ENCODE results near the gene BNC2.

Gene BNC2

GRCh38 chr9:16726029-16726428 is 144.4 kb downstream of the BNC2 start:
- peaks cover 49% of the 10 kb centered on the region for H3K27me3 Mint-ChIP-seq
- peaks cover 11% of the 10 kb centered on the region for H3K4me1 Mint-ChIP-seq
- H3K27ac Mint-ChIP-seq = no peak overlapping the region
- H3K9me3 Mint-ChIP-seq = no peaks in the 10 kb centered on the region
- no peak for DNase-seq
- no peak for ATAC-seq
- H3K4me3 Mint-ChIP-seq = no peak overlapping the region

GRCh38 chr9:16725066-16725465 is 145.4 kb downstream of the BNC2 start:
- no peak for DNase-seq
- Mint-ChIP-seq H3K27ac (no peak overlapping the region), H3K4me3 (no peak overlapping the region), H3K9me3 (no peaks in the 10 kb centered on the region), H3K27me3 (peaks cover 46% of the 10 kb centered on the region), H3K4me1 (peaks cover 11% of the 10 kb centered on the region)
- no peak for ATAC-seq

GRCh38 chr9:16721972-16722371 is 148.5 kb downstream of the BNC2 start:
- H3K4me1 Mint-ChIP-seq = peaks cover 5% of the 10 kb centered on the region
- no peak overlapping the region for H3K4me3 Mint-ChIP-seq
- ATAC-seq (no peak), DNase-seq (no peak)
- H3K9me3 Mint-ChIP-seq = no peaks in the 10 kb centered on the region
- no peak overlapping the region for H3K27ac Mint-ChIP-seq
- H3K27me3 Mint-ChIP-seq = peaks cover 19% of the 10 kb centered on the region

GRCh38 chr9:16720386-16720785 is 150.1 kb downstream of the BNC2 start:
- H3K27ac Mint-ChIP-seq = no peak overlapping the region
- H3K4me1 Mint-ChIP-seq = no peaks in the 10 kb centered on the region
- no peaks in the 10 kb centered on the region for H3K9me3 Mint-ChIP-seq
- DNase-seq (no peak), ATAC-seq (no peak)
- no peak overlapping the region for H3K4me3 Mint-ChIP-seq
- H3K27me3 Mint-ChIP-seq = peaks cover 3% of the 10 kb centered on the region

GRCh38 chr9:16719921-16720320 is 150.5 kb downstream of the BNC2 start:
- H3K4me3 Mint-ChIP-seq = no peak overlapping the region

GRCh38 chr9:16718952-16719351 is 151.5 kb downstream of the BNC2 start:
- no peak overlapping the region for H3K27ac Mint-ChIP-seq
- no peak overlapping the region for H3K4me3 Mint-ChIP-seq
- no peak for DNase-seq
- H3K9me3 Mint-ChIP-seq = no peaks in the 10 kb centered on the region
- ATAC-seq = no peak
- no peaks in the 10 kb centered on the region for H3K27me3 Mint-ChIP-seq
- H3K4me1 Mint-ChIP-seq = no peaks in the 10 kb centered on the region

More at GRCh38 chr9:16719921-16720320, 150.5 kb downstream of the BNC2 start:
- no peak overlapping the region for H3K27ac Mint-ChIP-seq
- no peak for DNase-seq
- no peaks in the 10 kb centered on the region for H3K27me3 Mint-ChIP-seq
- no peak for ATAC-seq
- no peaks in the 10 kb centered on the region for H3K9me3 Mint-ChIP-seq
- H3K4me1 Mint-ChIP-seq = no peaks in the 10 kb centered on the region

GRCh38 chr9:16718296-16718695 is 152.2 kb downstream of the BNC2 start:
- no peaks in the 10 kb centered on the region for H3K9me3 Mint-ChIP-seq
- H3K27ac Mint-ChIP-seq = no peak overlapping the region
- no peak for ATAC-seq
- no peak overlapping the region for H3K4me3 Mint-ChIP-seq
- H3K27me3 Mint-ChIP-seq = no peaks in the 10 kb centered on the region
- no peak for DNase-seq
- H3K4me1 Mint-ChIP-seq = no peaks in the 10 kb centered on the region

- H3K4me1 Mint-ChIP-seq = no peaks in the 10 kb centered on the region
- H3K27ac Mint-ChIP-seq = no peak overlapping the region
- ATAC-seq (no peak), DNase-seq (no peak)
- no peak overlapping the region for H3K4me3 Mint-ChIP-seq
- H3K27me3 Mint-ChIP-seq = no peaks in the 10 kb centered on the region
- no peaks in the 10 kb centered on the region for H3K9me3 Mint-ChIP-seq
These were observed 153.9 kb downstream of the BNC2 start for GRCh38 chr9:16716601-16717000.

- Mint-ChIP-seq H3K27me3 (no peaks in the 10 kb centered on the region), H3K27ac (no peak overlapping the region)
- DNase-seq = no peak
These were observed 155.1 kb downstream of the BNC2 start for GRCh38 chr9:16715404-16715803.

GRCh38 chr9:16712787-16713186 is 157.7 kb downstream of the BNC2 start:
- ATAC-seq (no peak), DNase-seq (no peak)
- Mint-ChIP-seq H3K9me3 (no peaks in the 10 kb centered on the region), H3K4me1 (no peaks in the 10 kb centered on the region), H3K27ac (no peak overlapping the region), H3K27me3 (peaks cover 11% of the 10 kb centered on the region), H3K4me3 (no peak overlapping the region)

More at GRCh38 chr9:16715404-16715803, 155.1 kb downstream of the BNC2 start:
- no peaks in the 10 kb centered on the region for H3K9me3 Mint-ChIP-seq
- H3K4me1 Mint-ChIP-seq = no peaks in the 10 kb centered on the region
- no peak overlapping the region for H3K4me3 Mint-ChIP-seq
- ATAC-seq = no peak

GRCh38 chr9:16710888-16711287 is 159.6 kb downstream of the BNC2 start:
- Mint-ChIP-seq H3K9me3 (no peaks in the 10 kb centered on the region), H3K4me3 (no peak overlapping the region), H3K4me1 (no peaks in the 10 kb centered on the region), H3K27me3 (peaks cover 11% of the 10 kb centered on the region), H3K27ac (no peak overlapping the region)
- no peak for DNase-seq
- no peak for ATAC-seq

- H3K27ac Mint-ChIP-seq = no peak overlapping the region
- H3K27me3 Mint-ChIP-seq = peaks cover 11% of the 10 kb centered on the region
- DNase-seq = no peak
- H3K4me3 Mint-ChIP-seq = no peak overlapping the region
- H3K4me1 Mint-ChIP-seq = no peaks in the 10 kb centered on the region
- no peak for ATAC-seq
- H3K9me3 Mint-ChIP-seq = no peaks in the 10 kb centered on the region
These were observed 160.5 kb downstream of the BNC2 start for GRCh38 chr9:16709924-16710323.

- peak overlapping the region in 1 of 2 donors; percentile 65 for H3K27ac Mint-ChIP-seq
- DNase-seq (no peak), ATAC-seq (no peak)
- no peaks in the 10 kb centered on the region for H3K4me1 Mint-ChIP-seq
- H3K9me3 Mint-ChIP-seq = no peaks in the 10 kb centered on the region
- no peak overlapping the region for H3K4me3 Mint-ChIP-seq
- peaks cover 11% of the 10 kb centered on the region for H3K27me3 Mint-ChIP-seq
These were observed 161.6 kb downstream of the BNC2 start for GRCh38 chr9:16708656-16709435.

- H3K27me3 Mint-ChIP-seq = peaks cover 11% of the 10 kb centered on the region
These were observed 165.3 kb downstream of the BNC2 start for GRCh38 chr9:16705111-16705604.

GRCh38 chr9:16704116-16705110 is 166.1 kb downstream of the BNC2 start:
- ATAC-seq (no peak), DNase-seq (no peak)
- Mint-ChIP-seq H3K4me3 (no peak overlapping the region), H3K9me3 (no peaks in the 10 kb centered on the region), H3K4me1 (no peaks in the 10 kb centered on the region), H3K27me3 (peaks cover 11% of the 10 kb centered on the region), H3K27ac (no peak overlapping the region)

More at GRCh38 chr9:16705111-16705604, 165.3 kb downstream of the BNC2 start:
- no peak overlapping the region for H3K27ac Mint-ChIP-seq
- H3K9me3 Mint-ChIP-seq = no peaks in the 10 kb centered on the region
- no peaks in the 10 kb centered on the region for H3K4me1 Mint-ChIP-seq
- DNase-seq = no peak
- H3K4me3 Mint-ChIP-seq = no peak overlapping the region
- ATAC-seq = no peak

GRCh38 chr9:16701347-16701746 is 169.1 kb downstream of the BNC2 start:
- no peak for DNase-seq
- Mint-ChIP-seq H3K4me3 (no peak overlapping the region), H3K27ac (no peak overlapping the region), H3K4me1 (no peaks in the 10 kb centered on the region), H3K27me3 (no peaks in the 10 kb centered on the region), H3K9me3 (no peaks in the 10 kb centered on the region)
- ATAC-seq = no peak
